GM19438 (cell line): ENCODE results near the gene SLC2A9.

ENCODE experiments used
- ATAC-seq: cut with Tn5 transposase; IDR thresholded peaks from one replicate; pipeline ENCODE4 v1.9.1; 2021; ENCODE audit warnings: low read depth; ENCODE audit not compliant: unreplicated experiment

The SLC2A9 gene

DNA sequence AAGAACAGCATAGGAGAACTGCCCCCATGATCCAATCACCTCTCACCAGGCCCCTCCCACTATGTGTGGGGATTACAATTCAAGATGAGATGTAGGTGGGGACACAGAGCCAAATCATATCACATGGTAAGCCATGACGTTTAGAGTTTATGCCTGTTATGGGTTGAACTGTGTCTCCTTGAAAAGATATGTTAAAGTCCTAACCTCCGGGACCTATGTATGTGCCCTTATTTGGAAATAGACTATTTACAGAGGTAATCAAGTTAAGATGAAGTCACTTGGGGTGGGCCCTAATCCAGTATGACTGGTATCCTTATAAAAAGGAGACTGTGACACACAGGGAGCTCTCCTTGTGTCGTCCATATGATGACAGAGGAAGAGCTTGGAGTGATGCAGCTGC lies 25.2 kb upstream of the SLC2A9 start:
- ATAC-seq = no peak

DNA sequence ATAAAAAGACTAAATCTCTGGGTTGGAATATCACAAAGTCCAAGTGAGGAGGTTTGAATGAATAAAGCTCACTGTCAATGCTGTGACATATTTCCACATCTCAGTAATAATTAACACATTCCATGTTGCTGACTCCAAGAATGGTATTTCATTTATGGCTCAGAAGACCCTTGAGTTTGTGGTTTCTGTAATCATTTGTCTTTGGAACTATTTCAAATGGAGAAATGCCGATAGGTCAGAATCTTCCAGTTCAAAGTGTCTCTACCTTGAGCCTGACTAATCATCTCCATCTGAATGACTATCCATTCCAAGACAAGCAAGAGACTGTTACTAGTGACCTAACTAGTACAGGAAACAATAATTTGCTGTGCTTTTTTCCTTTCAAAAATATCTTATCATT lies 24.2 kb upstream of the SLC2A9 start:
- ATAC-seq = no peak

DNA sequence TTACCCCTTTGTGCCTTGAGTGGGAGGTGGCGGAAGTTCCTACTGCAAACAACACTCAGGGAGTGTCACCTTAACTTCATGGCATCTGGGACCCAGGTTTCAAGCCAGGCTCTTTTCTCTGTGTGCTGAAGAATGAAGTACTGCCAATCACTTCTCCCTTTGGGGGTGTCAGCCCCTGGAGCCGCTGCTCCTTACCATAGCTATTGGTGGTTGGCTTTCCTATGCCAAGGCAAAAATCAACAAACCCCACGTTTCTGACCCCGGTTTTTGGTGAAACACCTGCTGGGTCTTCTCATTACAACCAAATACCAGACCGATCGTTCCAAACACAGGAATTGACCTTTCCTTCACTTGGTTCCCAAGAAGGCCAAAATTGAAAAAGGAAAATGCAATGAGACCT lies 19.7 kb upstream of the SLC2A9 start:
- ATAC-seq = no peak

DNA sequence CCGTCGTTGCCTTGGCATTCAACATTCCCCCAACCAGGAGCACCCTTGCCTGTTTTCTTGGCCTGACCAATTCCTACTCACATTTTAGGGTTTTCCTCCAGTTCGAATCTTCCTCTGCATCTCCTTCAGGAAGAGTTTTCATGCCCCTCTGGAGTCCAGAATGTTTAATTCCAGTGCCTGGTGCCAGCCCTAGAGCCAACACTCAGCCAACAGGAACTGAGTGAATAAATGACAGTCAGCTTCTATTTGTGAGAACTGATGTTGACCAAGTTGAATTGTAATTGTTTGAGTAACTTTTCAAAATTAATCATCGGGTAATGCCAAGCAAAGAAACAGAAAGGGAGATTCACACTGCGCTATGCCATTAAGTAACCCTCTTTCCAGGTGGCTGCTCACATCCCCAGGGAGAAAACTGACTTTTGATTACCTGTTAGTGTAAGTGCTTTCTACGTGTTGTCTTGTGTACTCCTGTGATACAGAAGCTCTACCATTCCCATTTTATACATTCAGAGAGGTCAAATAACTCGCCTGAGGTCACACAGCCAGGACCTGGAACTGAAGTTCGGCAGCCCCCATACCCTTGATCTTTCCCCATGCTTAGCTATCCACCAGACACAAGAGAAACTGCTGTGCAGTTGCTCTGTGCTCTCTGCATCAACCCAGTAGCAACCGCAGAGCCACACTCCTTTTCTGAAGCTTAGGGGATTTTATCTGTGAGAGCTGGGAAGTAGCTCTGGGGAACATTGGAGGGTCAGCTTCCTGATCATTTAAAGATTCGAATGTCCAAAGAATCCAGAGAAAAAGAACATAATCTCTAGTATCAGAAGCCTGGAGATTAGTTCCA lies 19.0 kb upstream of the SLC2A9 start:
- no peak for ATAC-seq

DNA sequence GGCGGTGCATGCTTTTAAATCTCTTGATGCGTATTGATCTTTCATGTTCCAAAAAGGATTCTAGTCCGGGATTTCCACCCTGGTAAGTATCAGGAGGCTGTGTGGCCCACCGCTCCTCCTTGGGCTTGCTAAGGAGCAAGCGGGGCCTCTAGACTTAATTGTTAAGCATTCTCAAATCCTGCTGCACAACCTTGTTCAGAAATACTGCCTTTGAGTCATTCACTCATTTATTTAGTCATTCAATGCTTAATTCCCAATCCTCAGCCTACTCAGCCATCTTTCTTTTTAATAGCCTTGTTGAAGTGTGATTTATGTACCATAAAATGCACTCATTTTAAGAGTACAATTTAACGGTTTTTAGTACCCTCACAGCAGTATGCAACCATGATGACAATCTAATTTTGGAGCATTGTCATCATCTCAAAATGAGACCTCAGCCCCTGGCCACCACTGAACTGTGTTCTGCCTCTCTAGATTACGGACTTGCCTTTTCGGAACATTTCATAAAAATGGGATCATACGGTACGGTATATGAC lies 15.6 kb upstream of the SLC2A9 start:
- no peak for ATAC-seq

DNA sequence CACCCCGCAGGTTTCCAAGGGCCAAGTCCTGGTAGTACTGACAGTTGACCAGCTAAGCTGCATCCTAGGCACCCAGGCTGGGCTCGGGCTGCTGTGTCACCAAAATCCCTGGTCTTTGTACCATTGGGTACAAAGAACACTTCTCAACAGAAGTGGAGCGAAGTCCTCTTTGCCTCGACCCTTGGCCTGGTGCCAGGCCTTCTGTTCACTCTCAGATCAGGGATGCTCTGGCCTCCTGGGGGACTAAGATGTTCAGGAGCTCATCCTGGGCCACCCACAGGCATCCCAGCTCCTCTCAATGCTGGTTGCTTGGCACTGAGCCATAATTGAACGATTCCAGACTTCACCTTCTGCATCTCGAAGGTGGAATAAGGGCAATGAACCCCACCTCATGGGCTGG lies 13.8 kb upstream of the SLC2A9 start:
- ATAC-seq = no peak

DNA sequence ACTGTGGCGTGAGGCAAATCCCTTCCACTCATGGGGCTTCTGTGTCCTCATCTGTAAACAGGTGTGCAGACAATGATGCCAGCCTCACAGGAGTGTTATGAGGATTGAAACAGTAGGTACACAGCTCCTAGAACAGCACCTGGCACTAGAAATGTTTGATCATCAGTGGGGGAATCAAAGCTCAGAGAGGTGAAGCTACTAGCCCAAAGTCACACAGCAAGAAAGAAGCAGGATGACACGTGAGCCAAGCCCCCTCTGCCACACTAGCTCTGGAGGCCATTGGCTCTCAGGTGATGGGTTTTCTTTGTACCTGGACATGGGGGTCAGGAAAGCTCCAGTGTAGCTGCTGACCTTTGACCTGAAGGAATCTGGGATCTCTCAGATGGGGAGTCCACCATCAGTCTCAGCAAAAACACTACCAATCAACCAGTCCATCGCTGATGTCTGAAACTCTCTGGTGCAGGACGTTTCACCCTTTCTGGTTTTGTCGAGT lies 13.4 kb upstream of the SLC2A9 start:
- ATAC-seq = no peak

DNA sequence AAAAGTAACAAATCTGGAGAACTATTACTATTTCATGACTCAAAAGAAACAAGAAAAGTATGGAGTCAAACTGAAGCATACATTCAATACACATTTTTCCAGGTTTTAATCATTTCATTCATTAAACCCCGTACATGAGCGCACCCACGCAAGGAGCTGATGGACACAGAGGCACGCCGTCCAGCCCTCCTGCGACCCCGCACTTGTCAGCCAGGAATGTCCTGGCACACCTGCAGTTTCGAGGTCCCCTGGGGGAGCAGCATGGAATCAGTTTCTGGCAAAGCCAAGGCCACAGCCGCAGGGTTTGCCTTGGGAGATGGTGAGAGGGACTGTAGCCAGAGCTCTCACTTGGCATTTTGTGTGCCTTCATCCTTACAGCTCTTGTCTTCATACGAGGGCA lies 12.8 kb upstream of the SLC2A9 start:
- no peak for ATAC-seq

DNA sequence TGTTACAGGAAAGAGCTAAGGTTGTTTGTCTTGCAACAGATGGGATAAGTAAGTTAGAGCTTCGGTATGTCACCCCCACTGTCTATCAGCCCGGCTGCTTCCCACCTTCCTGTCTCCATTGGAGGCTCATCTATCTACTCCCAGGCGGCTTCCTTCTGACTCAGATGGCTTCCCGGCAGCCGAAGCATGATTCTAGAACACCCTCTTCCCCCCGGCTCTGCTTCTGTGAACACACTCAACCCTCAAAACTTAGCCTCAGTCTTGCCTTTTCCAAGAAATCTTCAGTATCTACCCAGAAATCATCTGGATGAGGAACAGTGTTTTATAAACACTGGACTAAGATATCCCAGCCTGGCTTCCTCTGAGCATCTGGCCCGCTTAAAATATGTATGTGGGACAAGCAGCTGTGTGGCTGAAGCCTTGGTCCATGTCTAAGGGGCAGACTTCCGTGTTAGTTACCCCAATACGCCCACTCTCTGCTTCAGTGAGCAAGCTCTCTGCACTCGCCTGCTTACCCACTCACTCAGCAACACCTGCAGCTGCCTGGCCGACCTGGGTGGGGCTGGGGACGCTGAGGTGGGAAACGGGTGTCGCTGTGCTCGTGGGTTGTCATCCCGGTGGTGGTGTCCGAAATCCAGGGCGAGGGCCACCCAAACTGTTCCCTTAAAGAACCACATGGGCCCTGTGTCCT lies 12.0 kb upstream of the SLC2A9 start:
- peak; percentile 78 for ATAC-seq

DNA sequence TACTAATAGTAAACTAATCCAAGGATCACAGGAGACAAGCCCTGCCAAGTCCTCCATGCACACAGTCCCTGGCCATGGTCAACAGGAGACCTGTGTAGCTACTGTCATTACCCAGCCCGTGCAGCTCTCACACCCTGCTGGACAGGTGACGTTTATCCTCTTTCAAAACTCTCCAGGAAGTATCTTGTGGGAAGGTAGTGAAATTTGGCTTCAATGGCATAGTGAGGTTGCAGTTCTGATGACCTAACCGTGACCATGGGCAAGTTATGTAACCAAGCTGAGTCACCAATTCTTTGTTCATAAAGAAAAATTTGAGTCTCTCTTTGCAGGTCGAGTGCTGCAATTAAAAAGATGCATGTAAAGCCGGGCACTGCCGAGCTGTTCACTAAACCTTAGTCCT lies 11.3 kb upstream of the SLC2A9 start:
- no peak for ATAC-seq

DNA sequence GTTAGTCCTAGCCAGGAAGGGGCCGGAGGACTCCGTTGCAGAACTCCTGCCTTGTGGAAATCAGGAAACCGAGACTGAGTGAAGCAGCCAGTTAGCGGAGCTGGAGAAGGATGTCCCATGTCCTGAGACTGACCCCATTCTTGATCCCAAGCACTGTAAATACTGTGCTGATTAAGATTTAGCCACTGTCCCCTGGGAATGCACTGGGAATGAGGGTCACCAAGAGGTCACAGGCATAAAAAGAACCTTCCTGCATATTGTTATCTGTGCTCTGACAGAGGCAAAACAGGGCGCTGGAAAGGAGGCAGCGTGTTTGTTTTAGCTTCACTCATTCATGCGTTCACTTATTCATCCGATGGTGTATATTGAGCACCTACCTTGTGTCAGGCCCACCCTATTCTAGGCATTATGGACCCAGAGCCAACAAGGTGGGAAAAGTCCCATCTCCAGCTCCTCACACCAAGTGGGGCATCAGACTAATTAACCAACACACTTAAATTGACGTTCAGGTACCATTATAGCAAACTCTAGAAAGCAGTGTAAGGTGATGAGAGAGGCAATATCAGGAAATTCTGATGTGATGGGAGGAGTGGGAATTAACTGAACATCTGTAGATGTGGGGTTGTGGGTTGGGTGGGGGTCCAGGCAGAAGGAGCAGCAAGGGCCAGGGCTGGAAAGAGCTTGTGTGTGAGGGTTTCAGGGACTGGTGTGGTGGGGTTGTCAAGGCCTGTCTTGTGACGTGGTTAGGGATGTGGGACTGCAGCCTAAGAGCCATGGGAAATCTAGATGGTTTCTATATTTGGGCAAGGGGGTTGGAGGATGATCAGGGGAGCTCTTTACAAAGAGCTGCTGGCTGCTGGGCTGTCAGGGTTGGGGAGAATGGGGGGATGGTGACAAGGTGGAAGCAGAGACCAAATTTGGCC lies 10.6 kb upstream of the SLC2A9 start:
- no peak for ATAC-seq

DNA sequence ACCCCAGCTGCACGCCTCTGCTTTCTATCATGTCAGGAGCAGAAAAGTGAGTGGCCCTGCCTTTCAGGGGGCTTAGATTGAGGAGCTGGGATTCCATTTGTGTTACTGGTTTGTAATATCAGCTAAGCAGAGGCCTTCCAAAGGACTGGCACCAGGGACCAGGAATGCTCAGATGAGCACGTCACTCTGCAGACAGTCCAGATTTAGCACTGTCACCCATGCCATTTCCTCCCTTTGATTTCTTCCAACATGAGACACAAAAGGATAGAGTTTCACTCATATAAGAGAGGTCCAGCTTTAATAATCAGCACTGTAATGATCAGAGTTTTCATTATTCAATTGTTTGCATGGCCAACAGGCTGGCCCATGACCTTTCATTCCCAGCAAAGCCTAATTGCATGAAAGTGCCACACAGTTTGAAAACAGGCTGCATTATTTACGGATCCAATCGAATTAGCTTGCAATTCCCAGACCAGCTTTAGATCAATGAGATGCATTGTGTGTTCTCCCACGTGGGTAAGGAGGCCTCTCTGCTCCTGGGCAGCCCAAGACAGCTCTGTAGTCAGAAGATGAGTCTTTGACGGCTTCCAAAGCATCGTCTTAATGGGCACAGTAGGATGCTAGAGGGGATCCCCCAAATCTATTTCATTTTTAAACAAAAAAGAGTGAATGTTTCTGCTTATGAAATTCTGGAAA lies 9.8 kb upstream of the SLC2A9 start:
- no peak for ATAC-seq

DNA sequence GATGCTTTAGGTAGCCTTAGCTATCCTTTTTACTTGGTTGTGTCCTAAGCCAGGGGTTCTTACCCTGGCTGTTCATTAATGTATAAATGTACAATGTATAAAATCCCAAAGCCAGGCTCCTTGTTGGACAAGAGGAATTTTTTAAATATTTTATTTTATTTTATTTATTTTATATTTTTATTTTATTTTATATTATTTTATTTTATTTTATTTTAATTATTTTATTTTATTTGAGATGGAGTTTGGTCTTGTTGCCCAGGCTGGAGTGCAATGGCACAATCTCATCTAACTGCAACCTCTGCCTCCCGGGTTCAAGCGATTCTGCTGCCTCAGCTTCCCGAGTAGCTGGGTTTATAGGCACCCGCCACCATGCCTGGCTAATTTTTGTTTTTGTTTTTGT lies 8.1 kb upstream of the SLC2A9 start:
- ATAC-seq = no peak

DNA sequence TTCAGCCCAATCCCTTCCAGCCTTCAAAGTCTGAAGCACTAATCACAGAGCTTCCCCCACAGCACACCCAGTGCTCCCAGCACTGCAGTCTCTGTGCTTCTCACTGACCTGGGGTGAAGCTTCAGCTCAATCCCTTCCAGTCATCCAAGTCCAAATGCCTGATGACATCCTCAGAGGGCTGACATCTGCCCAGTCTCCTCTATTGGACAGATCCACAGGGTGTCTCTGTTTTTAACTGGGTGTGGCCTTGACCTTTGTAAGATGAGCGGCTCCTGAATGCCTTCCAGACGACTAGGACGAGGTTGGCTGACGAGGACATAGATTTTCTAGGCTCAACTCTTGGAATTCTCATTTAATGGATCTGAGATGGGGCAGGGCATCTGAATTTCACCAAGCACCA lies 7.6 kb upstream of the SLC2A9 start:
- no peak for ATAC-seq

DNA sequence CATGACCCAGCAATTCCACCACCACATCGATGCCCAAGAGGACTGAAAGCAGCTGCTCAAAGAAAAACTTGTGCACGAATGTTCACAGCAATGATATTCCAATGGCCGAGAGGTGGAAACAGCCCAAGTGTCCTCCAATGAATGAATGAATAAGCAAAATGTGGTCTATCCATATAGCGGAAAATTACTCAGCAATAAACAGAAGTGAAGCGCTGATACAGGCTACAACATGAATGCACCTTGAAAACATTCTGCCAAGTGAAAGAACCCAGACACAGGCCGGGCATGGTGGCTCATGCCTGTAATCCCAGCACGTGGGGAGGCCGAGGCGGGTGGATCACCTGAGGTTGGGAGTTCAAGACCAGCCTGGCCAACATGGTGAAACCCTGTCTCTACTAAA lies 5.2 kb upstream of the SLC2A9 start:
- no peak for ATAC-seq

DNA sequence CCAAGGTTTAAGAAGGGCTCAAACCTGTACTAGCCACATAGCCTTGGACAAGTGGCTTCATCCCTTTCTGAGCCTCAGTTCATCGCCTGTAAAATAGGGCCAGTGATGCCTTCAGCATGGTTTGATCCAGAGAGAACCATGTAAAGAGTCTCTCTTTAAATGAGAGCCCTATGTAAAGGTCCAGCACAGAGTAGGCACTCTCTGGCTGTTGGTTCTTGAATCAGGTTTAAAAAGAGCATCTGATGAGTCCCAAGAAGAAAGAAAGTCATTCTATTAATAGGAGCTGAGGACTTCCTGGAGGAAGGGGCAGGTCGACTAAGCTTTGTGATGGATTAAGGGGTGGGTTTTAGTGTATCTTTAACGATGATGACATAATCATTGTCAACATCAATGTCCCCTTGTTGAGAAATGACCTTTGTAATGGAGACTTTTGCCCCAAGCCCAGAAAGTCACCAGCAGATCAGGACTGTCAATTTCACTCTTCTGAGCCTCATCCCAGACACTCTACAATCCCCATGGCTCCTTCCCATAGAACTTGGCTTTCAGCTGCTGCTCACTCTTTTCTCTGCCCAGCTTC lies 4.0 kb upstream of the SLC2A9 start:
- ATAC-seq = no peak

DNA sequence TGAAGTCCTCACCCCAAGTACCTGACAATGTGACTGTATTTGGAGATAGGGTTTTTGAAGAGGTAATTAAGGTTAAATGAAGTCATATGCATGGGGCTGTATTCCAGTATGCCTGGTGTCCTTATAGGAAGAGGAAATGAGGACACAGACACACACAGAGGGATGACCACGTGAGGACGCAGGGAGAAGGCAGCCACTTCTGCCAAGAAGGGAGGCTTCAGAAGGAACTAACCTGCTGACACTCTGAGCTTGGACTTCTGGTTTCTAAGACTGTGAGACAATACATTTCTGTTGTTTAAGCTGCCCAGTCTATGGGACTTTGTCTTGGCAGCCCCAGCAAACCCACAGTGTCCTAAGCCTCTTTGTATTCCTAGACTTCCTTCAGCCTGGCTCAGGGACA lies 3.0 kb upstream of the SLC2A9 start:
- no peak for ATAC-seq

DNA sequence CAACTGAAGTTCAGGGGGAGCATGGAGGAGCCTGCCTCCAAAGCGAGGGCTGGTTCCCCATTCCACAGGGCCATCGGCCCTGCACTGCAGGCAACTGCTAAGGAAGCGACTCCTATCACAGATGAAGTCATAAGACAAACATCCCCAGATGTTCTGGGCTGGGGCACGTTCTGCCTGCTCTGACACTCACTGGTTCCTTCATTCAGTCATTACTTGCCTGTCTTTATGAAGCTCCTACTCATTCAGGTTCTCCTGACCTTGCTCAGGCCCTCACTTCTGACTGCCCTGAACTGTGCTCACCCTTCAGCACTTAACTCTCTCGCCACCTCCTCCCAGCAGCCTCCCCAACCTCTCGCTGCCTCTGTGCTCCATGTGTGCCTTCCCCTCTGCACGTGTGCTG lies 2.5 kb upstream of the SLC2A9 start:
- no peak for ATAC-seq

DNA sequence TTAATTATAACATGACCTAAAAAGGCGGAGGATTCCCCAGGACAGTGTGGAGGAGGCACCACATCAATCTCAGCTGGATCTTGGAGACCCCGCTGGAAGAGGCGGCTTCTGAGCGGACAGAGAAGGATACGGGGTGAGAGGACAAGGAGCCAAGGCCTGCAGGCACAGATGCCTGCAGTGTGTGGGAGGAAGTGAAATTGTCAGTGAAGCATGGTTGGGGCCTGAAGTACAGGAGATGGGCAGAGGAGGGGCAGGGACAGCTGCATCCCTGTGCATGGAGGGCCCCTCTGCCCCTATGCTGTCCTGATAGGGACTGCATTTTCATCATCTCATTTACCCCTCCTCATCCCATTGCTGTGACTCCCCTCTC lies 1.7 kb upstream of the SLC2A9 start:
- no peak for ATAC-seq
